Globus pallidus (tissue), 1 donor: Measurements from ENCODE around the gene TTLL12.
A peak's percentile ranks its signal among the peaks of the same experiment; 100 is the strongest.
"Not testable (repeated sequence)": the region's sequence is repeated elsewhere in the genome, so short reads cannot be mapped to it uniquely, and the experiment has no call there.

Experiments used
- DNase-seq: peaks from one replicate; pipeline ENCODE4 v3.0.0-alpha.2; 2015; ENCODE audit warnings: low spot score

TTLL12 gene

GRCh38 chr22:43154887-43155536, 31.9 kb downstream of the TTLL12 start:
- DNase-seq = no peak

- no peak for DNase-seq
Measured at GRCh38 chr22:43153899-43154298, 33.0 kb downstream of the TTLL12 start.

- peak; percentile 58 for DNase-seq
Measured at GRCh38 chr22:43152357-43153071, 34.4 kb downstream of the TTLL12 start.

- DNase-seq = peak; percentile 17
Measured at GRCh38 chr22:43152003-43152356, 35.0 kb downstream of the TTLL12 start.

- DNase-seq = peak; percentile 76
Measured at GRCh38 chr22:43151251-43152002, 35.5 kb downstream of the TTLL12 start, which contains the start of gene TSPO. TSS of gene TSPO (plus strand) at chr22:43151559. CDS start at chr22:43159239, 7,680 bp downstream.

- no peak for DNase-seq
Measured at GRCh38 chr22:43150731-43151206, 36.2 kb downstream of the TTLL12 start.

- no peak for DNase-seq
Measured at GRCh38 chr22:43148581-43148980, 38.4 kb downstream of the TTLL12 start.

- no peak for DNase-seq
Measured at GRCh38 chr22:43147821-43148220, 39.1 kb downstream of the TTLL12 start.

GRCh38 chr22:43146332-43146731, 40.6 kb downstream of the TTLL12 start:
- DNase-seq = not testable (repeated sequence)

GRCh38 chr22:43145371-43145770, 41.6 kb downstream of the TTLL12 start:
- not testable (repeated sequence) for DNase-seq

- DNase-seq = no peak
Measured at GRCh38 chr22:43144949-43145348, 42.0 kb downstream of the TTLL12 start.

- peak; percentile 69 for DNase-seq
Measured at GRCh38 chr22:43142880-43143562, 43.9 kb downstream of the TTLL12 start, which contains the start of gene MCAT. TSS of gene MCAT (minus strand) at chr22:43143398. CDS start at chr22:43143348, 50 bp downstream.

GRCh38 chr22:43136801-43137200, 50.1 kb downstream of the TTLL12 start:
- DNase-seq = no peak

GRCh38 chr22:43136255-43136654, 50.7 kb downstream of the TTLL12 start:
- DNase-seq = no peak

- DNase-seq = no peak
Measured at GRCh38 chr22:43135565-43135964, 51.4 kb downstream of the TTLL12 start.

- no peak for DNase-seq
Measured at GRCh38 chr22:43134553-43134952, 52.4 kb downstream of the TTLL12 start.

GRCh38 chr22:43133401-43133800, 53.5 kb downstream of the TTLL12 start:
- no peak for DNase-seq

GRCh38 chr22:43131773-43132501, 55.0 kb downstream of the TTLL12 start:
- no peak for DNase-seq

GRCh38 chr22:43129426-43130425, 57.2 kb downstream of the TTLL12 start:
- DNase-seq = no peak

- DNase-seq = no peak
Measured at GRCh38 chr22:43128928-43129424, 58.0 kb downstream of the TTLL12 start.
